Effector memory CD8-positive, alpha-beta T cell (primary cell): ENCODE data around the gene CARD6.
"Not testable (repeated sequence)": the region's sequence is repeated elsewhere in the genome, so short reads cannot be mapped to it uniquely, and the experiment has no call there.

Experiments used
- ATAC-seq: fragments of 150-1000 bp; cut with Tn5 transposase; replicated peaks from 2 replicates; pipeline ENCODE4 v1.10.0; 2021; ENCODE audit warnings: mild to moderate bottlenecking, moderate library complexity
- DNase-seq, 3 experiments: peaks; one replicate each; pipeline ENCODE4 v3.0.0; 2021
- H3K27ac Mint-ChIP-seq, 2 donors: one replicate each; pipeline ENCODE4 v1.8.0; 2022; ENCODE audit warnings: mild to moderate bottlenecking in 2 of 2, mixed read lengths in 2 of 2, moderate library complexity in 2 of 2
- H3K27me3 Mint-ChIP-seq, 2 donors: one replicate each; pipeline ENCODE4 v1.8.0; 2022; ENCODE audit warnings: mixed read lengths in 2 of 2
- H3K36me3 Mint-ChIP-seq: one replicate; pipeline ENCODE4 v1.8.0; 2022; ENCODE audit warnings: mild to moderate bottlenecking, moderate library complexity, mixed read lengths; ENCODE audit not compliant: insufficient read depth
- H3K4me1 Mint-ChIP-seq, 2 donors: one replicate each; pipeline ENCODE4 v1.8.0; 2022; ENCODE audit warnings: low read depth in 2 of 2, mixed read lengths in 2 of 2
- H3K4me3 Mint-ChIP-seq, 2 donors: one replicate each; pipeline ENCODE4 v1.8.0; 2022; ENCODE audit warnings: mild to moderate bottlenecking in 2 of 2, mixed read lengths in 2 of 2, moderate library complexity in 2 of 2
- H3K9me3 Mint-ChIP-seq, 2 donors: one replicate each; pipeline ENCODE4 v1.8.0; 2022; ENCODE audit warnings: mixed read lengths in 2 of 2
- total RNA-seq, 9 experiments: gene quantifications; one replicate each; lab custom pipeline; 2026; lab: John Stamatoyannopoulos, UW

The CARD6 gene, protein sequence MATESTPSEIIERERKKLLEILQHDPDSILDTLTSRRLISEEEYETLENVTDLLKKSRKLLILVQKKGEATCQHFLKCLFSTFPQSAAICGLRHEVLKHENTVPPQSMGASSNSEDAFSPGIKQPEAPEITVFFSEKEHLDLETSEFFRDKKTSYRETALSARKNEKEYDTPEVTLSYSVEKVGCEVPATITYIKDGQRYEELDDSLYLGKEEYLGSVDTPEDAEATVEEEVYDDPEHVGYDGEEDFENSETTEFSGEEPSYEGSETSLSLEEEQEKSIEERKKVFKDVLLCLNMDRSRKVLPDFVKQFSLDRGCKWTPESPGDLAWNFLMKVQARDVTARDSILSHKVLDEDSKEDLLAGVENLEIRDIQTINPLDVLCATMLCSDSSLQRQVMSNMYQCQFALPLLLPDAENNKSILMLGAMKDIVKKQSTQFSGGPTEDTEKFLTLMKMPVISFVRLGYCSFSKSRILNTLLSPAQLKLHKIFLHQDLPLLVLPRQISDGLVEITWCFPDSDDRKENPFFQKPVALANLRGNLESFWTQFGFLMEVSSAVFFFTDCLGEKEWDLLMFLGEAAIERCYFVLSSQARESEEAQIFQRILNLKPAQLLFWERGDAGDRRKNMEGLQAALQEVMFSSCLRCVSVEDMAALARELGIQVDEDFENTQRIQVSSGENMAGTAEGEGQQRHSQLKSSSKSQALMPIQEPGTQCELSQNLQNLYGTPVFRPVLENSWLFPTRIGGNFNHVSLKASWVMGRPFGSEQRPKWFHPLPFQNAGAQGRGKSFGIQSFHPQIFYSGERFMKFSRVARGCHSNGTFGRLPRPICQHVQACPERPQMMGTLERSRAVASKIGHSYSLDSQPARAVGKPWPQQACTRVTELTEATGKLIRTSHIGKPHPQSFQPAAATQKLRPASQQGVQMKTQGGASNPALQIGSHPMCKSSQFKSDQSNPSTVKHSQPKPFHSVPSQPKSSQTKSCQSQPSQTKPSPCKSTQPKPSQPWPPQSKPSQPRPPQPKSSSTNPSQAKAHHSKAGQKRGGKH
- 0.67 to 12.4 (median 3.6) reads per million in 9 experiments for total RNA-seq

DNA sequence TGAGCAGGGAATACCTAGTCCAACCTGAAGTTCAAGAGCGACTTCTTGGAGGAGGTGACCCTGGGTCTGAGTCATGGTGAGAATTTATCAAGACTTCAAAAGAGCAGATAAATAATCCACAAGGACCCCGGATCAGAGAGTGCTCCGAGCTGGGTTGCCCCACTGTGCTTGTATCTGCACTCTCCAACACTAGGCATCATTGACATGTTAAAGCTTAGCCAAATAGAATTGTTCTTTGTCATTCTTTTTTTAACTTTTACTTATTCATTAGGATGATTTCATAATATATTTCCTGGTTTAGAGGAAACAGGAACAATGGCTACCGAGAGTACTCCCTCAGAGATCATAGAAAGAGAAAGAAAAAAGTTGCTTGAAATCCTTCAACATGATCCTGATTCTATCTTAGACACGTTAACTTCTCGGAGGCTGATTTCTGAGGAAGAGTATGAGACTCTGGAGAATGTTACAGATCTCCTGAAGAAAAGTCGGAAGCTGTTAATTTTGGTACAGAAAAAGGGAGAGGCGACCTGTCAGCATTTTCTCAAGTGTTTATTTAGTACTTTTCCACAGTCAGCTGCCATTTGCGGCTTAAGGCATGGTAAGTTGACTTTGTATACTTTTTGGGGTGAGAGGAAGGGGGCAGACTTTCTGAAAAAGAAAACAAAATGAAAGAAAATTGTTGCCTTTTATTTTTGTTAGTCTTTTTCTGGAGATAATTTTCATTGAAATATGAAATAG lies at the start of gene CARD6:
TSS of gene CARD6 (plus strand) at position 300 of the 738 bp plus-strand sequence. CDS start at position 316, 16 bp downstream.
- H3K4me1 Mint-ChIP-seq = peaks cover 4 to 9% of the 10 kb centered on the region in 2 donors
- no peaks in the 10 kb centered on the region for H3K9me3 Mint-ChIP-seq
- DNase-seq (no peak), ATAC-seq (peak; percentile 27)
- H3K27me3 Mint-ChIP-seq = peaks cover 17 to 39% of the 10 kb centered on the region in 2 donors
- peak within 1 kb of the TSS; percentile 2 to 92 for H3K27ac Mint-ChIP-seq
- H3K36me3 Mint-ChIP-seq = peaks cover 5% of the 10 kb centered on the region
- H3K4me3 Mint-ChIP-seq = peak within 1 kb of the TSS; percentile 70 to 80

DNA sequence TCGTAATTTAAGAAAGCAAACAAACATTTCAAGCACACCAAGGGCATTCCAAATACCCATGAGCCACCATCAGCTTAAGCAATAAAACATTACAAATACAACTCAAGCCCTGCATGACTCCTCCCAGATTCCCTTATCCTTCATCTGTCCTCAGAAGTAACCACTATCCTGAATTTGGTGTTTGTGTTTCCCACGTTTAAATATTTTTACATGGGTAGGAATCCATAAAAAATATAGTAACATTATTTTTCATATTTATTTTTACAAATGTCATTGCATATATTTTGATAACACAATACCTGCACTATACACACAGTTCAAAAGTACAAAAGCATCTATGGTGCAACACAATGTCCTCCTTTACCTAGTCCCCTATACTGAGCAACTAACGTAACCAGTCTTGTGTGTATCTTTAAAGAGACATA lies 49.4 kb upstream of the CARD6 start:
- H3K4me1 Mint-ChIP-seq = peaks cover 43 to 72% of the 10 kb centered on the region in 2 donors

DNA sequence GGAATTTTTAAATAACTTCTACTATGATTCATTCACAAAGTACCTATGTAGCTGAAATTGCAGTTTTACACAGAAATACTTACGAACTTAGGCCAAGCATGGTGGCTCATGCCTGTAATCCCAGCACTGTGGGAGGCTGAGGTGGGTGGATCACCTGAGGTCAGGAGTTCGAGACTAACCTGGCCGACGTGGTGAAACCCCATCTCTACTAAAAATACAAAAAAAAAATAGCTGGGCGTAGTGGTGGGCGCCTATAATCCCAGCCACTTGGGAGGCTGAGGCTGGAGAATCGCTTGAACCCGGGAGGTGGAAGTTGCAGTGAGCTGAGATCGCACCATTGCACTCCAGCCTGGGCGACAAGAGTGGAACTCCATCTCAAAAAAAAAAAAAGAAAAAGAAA lies 48.5 kb upstream of the CARD6 start:
- H3K27me3 Mint-ChIP-seq, DNase-seq, H3K36me3 Mint-ChIP-seq, H3K27ac Mint-ChIP-seq, H3K9me3 Mint-ChIP-seq, ATAC-seq: not testable (repeated sequence)
- peaks cover 43 to 70% of the 10 kb centered on the region in 2 donors for H3K4me1 Mint-ChIP-seq
- H3K4me3 Mint-ChIP-seq = peak overlapping the region in 1 of 2 donors; percentile 8

More for the DNA sequence above, 49.4 kb upstream of the CARD6 start:
- no peak overlapping the region for H3K4me3 Mint-ChIP-seq
- no peak overlapping the region for H3K27ac Mint-ChIP-seq
- H3K27me3 Mint-ChIP-seq = no peaks in the 10 kb centered on the region
- H3K36me3 Mint-ChIP-seq = peaks cover 4% of the 10 kb centered on the region
- H3K9me3 Mint-ChIP-seq = no peaks in the 10 kb centered on the region
- DNase-seq (no peak), ATAC-seq (no peak)

DNA sequence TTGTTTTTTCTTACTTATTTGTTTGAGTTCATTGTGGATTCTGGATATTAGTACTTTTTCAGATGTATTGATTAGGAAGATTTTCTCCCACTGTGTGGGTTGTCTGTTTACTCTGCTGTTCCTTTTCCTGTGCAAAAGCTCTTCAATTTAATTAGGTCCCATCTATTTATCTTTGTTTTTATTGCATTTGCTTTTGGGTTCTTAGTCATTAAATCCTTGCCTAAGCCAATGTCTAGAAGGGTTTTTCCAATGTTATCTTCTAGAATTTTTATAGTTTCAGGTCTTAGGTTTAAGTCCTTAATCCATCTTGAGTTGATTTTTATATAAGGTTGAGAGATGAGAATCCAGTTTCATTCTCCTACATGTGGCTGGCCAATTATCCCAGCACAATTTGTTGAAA lies 46.8 kb upstream of the CARD6 start:
- Mint-ChIP-seq H3K4me1 (peaks cover 35 to 59% of the 10 kb centered on the region in 2 donors), H3K4me3 (peak overlapping the region in 1 of 2 donors; percentile 23), H3K36me3 (peaks cover 14% of the 10 kb centered on the region)
- not testable (repeated sequence) for ATAC-seq, H3K27ac Mint-ChIP-seq, DNase-seq, H3K27me3 Mint-ChIP-seq, H3K9me3 Mint-ChIP-seq

DNA sequence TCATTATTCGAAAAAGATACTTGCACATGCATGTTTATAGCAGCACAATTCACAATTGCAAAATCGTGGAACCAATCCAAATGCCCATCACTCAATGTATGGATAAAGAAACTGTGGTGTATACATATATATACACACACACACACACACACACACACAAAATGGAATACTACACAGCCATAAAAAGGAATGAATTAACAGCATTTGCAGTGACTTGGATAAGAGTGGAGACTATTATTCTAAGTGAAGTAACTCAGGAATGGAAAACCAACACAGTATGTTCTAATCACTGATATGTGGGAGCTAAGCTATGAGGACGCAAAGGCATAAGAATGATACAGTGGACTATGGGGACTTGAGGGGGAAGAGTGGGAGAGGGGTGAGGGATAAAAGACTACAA lies 46.3 kb upstream of the CARD6 start:
- H3K9me3 Mint-ChIP-seq, H3K27me3 Mint-ChIP-seq, H3K4me3 Mint-ChIP-seq, H3K27ac Mint-ChIP-seq, ATAC-seq, DNase-seq: not testable (repeated sequence)
- H3K4me1 Mint-ChIP-seq = peaks cover 33 to 57% of the 10 kb centered on the region in 2 donors
- peaks cover 14% of the 10 kb centered on the region for H3K36me3 Mint-ChIP-seq

DNA sequence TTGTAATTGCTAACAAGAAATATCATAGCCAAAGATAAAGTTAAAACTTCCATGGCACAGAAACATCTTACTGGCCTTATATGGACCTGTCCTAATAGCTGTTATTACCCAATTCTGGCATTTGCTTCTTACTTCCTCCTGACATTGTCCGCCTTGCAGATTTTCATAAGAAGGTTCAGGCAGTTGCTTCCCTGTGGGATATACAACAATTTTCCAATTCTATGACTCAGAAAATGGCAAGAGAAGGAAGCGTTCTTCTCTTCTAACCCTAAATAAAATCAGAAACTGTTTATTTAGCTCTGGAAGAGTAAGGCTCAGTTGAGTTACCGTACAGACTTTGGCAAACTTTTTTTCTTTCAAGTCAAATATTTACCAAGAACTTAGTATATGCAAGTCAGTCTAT lies 44.7 kb upstream of the CARD6 start:
- peaks cover 22 to 44% of the 10 kb centered on the region in 2 donors for H3K4me1 Mint-ChIP-seq
- ATAC-seq (no peak), DNase-seq (no peak)
- peaks cover 14% of the 10 kb centered on the region for H3K36me3 Mint-ChIP-seq
- H3K27me3 Mint-ChIP-seq = no peaks in the 10 kb centered on the region
- H3K27ac Mint-ChIP-seq = peak overlapping the region in 1 of 2 donors; percentile 22
- no peaks in the 10 kb centered on the region for H3K9me3 Mint-ChIP-seq
- peak overlapping the region; percentile 83 to 89 for H3K4me3 Mint-ChIP-seq

DNA sequence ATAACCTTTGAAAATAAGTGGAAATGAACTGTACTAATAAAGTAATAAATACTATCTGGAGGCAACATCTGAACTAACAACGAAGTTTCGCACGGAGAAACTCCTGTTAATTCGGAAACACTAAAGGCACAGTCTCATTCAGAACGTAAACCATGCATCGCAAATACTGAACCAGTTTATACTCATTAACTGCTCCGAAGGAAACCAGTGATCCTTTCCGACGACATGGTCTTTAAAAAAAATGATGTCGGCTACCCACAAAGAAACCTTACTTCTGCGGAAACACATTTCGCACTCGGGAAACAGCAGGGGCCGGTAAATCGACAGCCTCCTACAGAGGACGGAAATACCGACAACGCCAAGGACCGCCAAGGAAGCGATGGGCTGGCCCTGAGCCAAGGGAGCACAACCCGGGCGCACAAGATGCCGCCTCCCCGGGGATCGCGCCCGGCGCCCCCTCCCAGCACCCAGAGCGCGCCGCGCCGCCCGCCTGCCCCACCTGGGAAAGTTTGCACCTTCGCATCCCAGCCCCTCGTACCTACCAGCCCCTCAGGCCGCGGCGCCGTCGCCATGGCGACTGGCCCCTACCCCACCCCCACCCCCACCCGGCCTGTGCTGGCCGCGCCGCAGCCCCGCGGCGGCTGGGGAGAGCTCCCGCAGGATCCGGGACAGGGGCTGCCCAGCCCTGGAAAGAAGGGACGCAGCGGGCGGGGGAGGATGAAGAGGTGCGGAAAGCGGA lies 43.7 kb upstream of the CARD6 start:
- Mint-ChIP-seq H3K27ac (peak overlapping the region; percentile 87 to 90), H3K4me3 (peak overlapping the region; percentile 83 to 89), H3K4me1 (peaks cover 21 to 40% of the 10 kb centered on the region in 2 donors), H3K36me3 (peaks cover 14% of the 10 kb centered on the region), H3K27me3 (no peaks in the 10 kb centered on the region), H3K9me3 (no peaks in the 10 kb centered on the region)
- ATAC-seq = peak; percentile 50
- DNase-seq = peak; percentile 65 to 71 (median 70)

DNA sequence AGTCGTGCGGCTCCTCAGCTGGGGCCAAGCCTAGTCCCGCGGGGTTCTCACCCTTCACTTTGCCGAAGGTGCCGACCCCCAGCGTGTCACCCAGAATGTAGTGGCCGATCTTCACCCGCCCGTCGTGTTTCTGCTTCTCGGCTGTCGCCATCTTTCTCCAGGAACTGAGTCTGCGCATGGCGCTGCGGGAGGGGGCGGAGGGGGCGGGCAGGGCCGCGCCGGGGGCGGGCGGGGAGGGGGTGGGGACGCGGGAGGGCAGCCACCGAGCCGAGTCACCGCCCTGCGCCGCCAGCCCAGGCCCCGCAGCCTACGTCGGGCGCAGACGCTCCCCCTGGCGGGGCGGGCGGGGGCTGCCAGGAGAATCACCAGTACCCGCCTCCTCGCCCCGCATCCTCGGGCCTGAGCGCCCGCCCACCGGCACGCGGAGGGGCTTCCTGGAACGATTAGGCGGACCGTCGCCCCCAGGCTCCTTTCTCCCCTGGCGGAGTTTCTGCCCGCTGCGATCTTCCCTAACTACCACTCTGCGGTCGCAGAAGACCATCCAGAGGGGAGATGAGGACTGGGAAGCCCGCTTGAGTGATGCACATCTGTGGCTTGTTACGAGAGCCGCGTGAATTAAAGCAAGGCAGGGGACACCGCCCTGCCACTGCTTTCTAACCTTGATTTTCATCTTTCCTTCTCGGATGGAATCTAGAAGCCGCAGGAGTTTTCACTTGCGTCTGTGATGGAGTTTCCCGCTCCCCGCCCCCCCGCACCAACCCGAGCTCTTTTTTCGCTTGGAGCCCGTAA lies 43.0 kb upstream of the CARD6 start, which contains the start of gene PRKAA1:
TSS of gene PRKAA1 (minus strand) at position 363 of the 789 bp plus-strand sequence. CDS start at position 178, 185 bp downstream.
- Mint-ChIP-seq H3K36me3 (peaks cover 14% of the 10 kb centered on the region), H3K27me3 (no peaks in the 10 kb centered on the region), H3K9me3 (no peaks in the 10 kb centered on the region), H3K4me1 (peaks cover 21 to 40% of the 10 kb centered on the region in 2 donors), H3K27ac (peak within 1 kb of the TSS; percentile 87 to 90), H3K4me3 (peak within 1 kb of the TSS; percentile 83 to 89)
- ATAC-seq (peak; percentile 89), DNase-seq (peak; percentile 89 to 92 (median 90))

DNA sequence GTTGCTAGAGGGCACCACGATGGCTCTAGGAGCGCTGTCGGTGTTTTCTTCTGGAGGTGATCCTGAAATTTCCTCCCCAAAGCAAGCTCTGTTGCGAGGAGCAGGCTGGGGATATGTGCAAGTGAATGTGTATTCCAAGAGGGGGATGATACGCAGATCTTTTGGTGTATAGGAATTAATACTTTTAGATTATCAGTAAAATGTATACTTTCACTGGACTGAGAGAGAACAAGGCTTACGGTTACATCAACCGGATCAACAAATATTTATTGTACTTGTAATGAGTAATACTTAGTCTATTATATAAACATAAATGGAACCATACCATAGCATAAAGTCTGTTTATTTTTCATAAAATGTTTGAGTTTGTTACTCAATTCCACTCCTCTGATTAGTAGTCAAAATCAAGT lies 42.4 kb upstream of the CARD6 start:
- Mint-ChIP-seq H3K9me3 (no peaks in the 10 kb centered on the region), H3K4me3 (peak overlapping the region; percentile 83 to 89), H3K36me3 (peaks cover 14% of the 10 kb centered on the region), H3K27ac (peak overlapping the region; percentile 87 to 90), H3K4me1 (peaks cover 15 to 34% of the 10 kb centered on the region in 2 donors), H3K27me3 (no peaks in the 10 kb centered on the region)
- no peak for ATAC-seq
- no peak for DNase-seq

DNA sequence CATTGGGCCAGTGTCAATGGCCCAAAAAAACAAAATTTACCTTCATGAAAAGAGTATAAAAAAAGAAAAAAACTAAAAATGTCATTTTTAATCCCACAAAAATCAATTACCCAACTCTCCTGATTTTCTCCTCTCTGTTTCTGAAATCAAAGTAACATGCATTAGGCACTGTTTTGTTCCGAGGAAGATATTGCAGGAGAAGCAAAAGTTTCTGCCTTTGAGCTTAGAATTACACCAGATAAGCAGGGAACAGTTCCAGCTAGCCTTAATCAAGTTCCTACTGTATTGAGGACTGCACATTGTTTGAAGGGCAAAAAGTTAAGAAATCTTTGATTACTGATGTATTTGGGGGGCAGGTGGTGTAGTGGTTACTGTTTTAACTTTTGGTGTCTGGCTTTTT lies 41.9 kb upstream of the CARD6 start:
- ATAC-seq = no peak
- H3K27me3 Mint-ChIP-seq = no peaks in the 10 kb centered on the region
- H3K9me3 Mint-ChIP-seq = no peaks in the 10 kb centered on the region
- H3K4me3 Mint-ChIP-seq = peak overlapping the region; percentile 83 to 89
- DNase-seq = no peak
- H3K27ac Mint-ChIP-seq = peak overlapping the region in 1 of 2 donors; percentile 87
- peaks cover 16% of the 10 kb centered on the region for H3K36me3 Mint-ChIP-seq
- H3K4me1 Mint-ChIP-seq = peaks cover 12 to 30% of the 10 kb centered on the region in 2 donors

DNA sequence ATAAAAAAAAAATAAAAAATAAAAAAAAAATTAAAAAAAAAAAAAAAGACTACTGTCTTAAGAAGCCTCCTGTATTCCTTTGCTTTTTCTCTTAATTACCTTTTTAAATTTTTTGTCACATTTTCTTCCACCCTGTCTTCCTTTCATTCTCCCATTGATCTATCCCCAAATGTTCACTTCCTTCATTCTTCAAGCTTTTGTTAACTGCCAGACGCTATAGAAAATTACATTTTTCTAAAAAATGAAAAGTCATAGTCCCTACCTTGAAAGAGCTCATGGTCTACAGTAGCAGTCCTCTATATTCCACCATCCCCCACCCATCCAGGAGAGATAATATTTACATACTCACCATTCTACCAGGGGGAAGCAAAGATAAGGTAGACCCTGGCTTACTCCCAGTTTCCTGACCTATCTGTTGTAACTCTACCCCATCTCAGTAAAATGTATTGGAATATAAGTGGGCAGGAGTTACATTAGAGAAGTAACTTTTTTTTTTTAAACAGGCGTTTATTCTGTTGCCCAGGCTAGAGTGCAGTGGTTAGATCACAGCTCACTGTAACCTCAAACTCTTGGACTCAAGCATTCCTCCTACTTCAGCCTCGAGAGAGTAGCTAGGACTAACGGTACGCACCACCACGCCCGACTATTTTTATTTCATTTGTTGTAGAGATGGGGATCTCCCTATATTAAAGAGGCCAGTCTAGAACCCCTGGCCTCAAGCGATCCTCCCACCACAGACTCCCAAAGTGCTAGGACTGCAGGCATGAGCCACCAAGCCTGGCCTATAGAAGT lies 39.2 kb upstream of the CARD6 start:
- Mint-ChIP-seq H3K4me3 (no peak overlapping the region), H3K4me1 (peaks cover 2 to 6% of the 10 kb centered on the region in 2 donors), H3K9me3 (no peaks in the 10 kb centered on the region), H3K36me3 (peaks cover 13% of the 10 kb centered on the region), H3K27ac (no peak overlapping the region), H3K27me3 (no peaks in the 10 kb centered on the region)
- DNase-seq = no peak
- no peak for ATAC-seq
